ENCODE measurements around the gene NHP2.

The NHP2 gene

GRCh38 chr5:178174456-178174855 is 20.8 kb upstream of the NHP2 start:
- WGBS, 2 experiments (ENCODE audit: insufficient coverage in 2 of 2), result 81 to 97% methylated on average over 2 to 3 of the region's 3 CpGs
- Histone ChIP-seq H3K27ac (ENCODE audit: low read depth, low read length, severe bottlenecking) (no peak overlapping the region), H3K9me3 (ENCODE audit: control insufficient read depth, low read length) (no peaks in the 10 kb centered on the region), H3K4me1 (ENCODE audit: control insufficient read depth, insufficient read depth, low read length, poor library complexity, severe bottlenecking) (no peaks in the 10 kb centered on the region), H3K4me3 (ENCODE audit: extremely low read depth, insufficient read depth, low read length, poor library complexity, severe bottlenecking) (no peak overlapping the region), H3K36me3 (ENCODE audit: control insufficient read depth, insufficient read depth, low read length) (no peaks in the 10 kb centered on the region)

- H3K27ac ChIP-seq (ENCODE audit: low read depth, low read length, severe bottlenecking), result no peak overlapping the region
- H3K4me3 ChIP-seq (ENCODE audit: extremely low read depth, insufficient read depth, low read length, poor library complexity, severe bottlenecking), result no peak overlapping the region
- WGBS, 2 experiments (ENCODE audit: insufficient coverage in 2 of 2), result 100% methylated on average over 1 of the region's 2 CpGs
- H3K36me3 ChIP-seq (ENCODE audit: control insufficient read depth, insufficient read depth, low read length), result no peaks in the 10 kb centered on the region
- H3K9me3 ChIP-seq (ENCODE audit: control insufficient read depth, low read length), result no peaks in the 10 kb centered on the region
- H3K4me1 ChIP-seq (ENCODE audit: control insufficient read depth, insufficient read depth, low read length, poor library complexity, severe bottlenecking), result no peaks in the 10 kb centered on the region
Measured at GRCh38 chr5:178170455-178170854, 16.8 kb upstream of the NHP2 start.

- WGBS, 2 experiments (ENCODE audit: insufficient coverage in 2 of 2), result 95 to 97% methylated on average over 35 to 36 of the region's 38 CpGs
- H3K4me3 ChIP-seq (ENCODE audit: extremely low read depth, insufficient read depth, low read length, poor library complexity, severe bottlenecking), result no peak overlapping the region
- no peaks in the 10 kb centered on the region for H3K4me1 ChIP-seq (ENCODE audit: control insufficient read depth, insufficient read depth, low read length, poor library complexity, severe bottlenecking)
- no peaks in the 10 kb centered on the region for H3K36me3 ChIP-seq (ENCODE audit: control insufficient read depth, insufficient read depth, low read length)
- no peak overlapping the region for H3K27ac ChIP-seq (ENCODE audit: low read depth, low read length, severe bottlenecking)
- H3K9me3 ChIP-seq (ENCODE audit: control insufficient read depth, low read length), result no peaks in the 10 kb centered on the region
Measured at GRCh38 chr5:178165581-178165980, 11.9 kb upstream of the NHP2 start.

GRCh38 chr5:178163772-178164735 is 10.4 kb upstream of the NHP2 start:
- Histone ChIP-seq H3K9me3 (ENCODE audit: control insufficient read depth, low read length) (no peaks in the 10 kb centered on the region), H3K36me3 (ENCODE audit: control insufficient read depth, insufficient read depth, low read length) (no peaks in the 10 kb centered on the region), H3K4me1 (ENCODE audit: control insufficient read depth, insufficient read depth, low read length, poor library complexity, severe bottlenecking) (no peaks in the 10 kb centered on the region), H3K27ac (ENCODE audit: low read depth, low read length, severe bottlenecking) (no peak overlapping the region), H3K4me3 (ENCODE audit: extremely low read depth, insufficient read depth, low read length, poor library complexity, severe bottlenecking) (no peak overlapping the region)
- 14 to 21% methylated on average over 23 to 31 of the region's 33 CpGs for WGBS, 2 experiments (ENCODE audit: insufficient coverage in 2 of 2)

- no peak overlapping the region for H3K27ac ChIP-seq (ENCODE audit: low read depth, low read length, severe bottlenecking)
- H3K36me3 ChIP-seq (ENCODE audit: control insufficient read depth, insufficient read depth, low read length), result no peaks in the 10 kb centered on the region
- no peaks in the 10 kb centered on the region for H3K4me1 ChIP-seq (ENCODE audit: control insufficient read depth, insufficient read depth, low read length, poor library complexity, severe bottlenecking)
- 82 to 86% methylated on average over 9 of the region's 9 CpGs for WGBS, 2 experiments (ENCODE audit: insufficient coverage in 2 of 2)
- H3K4me3 ChIP-seq (ENCODE audit: extremely low read depth, insufficient read depth, low read length, poor library complexity, severe bottlenecking), result no peak overlapping the region
- no peaks in the 10 kb centered on the region for H3K9me3 ChIP-seq (ENCODE audit: control insufficient read depth, low read length)
Measured at GRCh38 chr5:178162481-178162880, 8.8 kb upstream of the NHP2 start.

DNA sequence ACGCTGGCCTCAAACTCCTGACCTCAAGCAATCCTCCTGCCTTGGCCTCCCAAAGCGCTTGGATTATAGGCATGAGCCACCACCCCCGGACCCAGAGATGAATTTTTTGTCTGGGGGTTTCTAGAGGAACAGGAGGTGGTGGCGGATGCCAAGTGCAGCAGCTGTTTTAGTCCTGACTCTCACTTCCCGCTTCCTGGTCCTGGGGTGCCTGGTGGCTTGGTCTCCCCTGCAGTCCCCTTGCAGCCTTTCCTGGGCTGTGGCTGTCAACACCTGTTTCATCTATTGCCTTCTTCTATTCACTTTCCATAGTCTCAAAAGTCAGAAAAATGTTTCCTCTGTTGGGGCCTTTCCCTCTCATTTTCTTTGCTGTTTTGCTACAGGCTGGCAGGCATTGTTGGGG is 6.5 kb upstream of the NHP2 start:
- Histone ChIP-seq H3K4me1 (ENCODE audit: control insufficient read depth, insufficient read depth, low read length, poor library complexity, severe bottlenecking) (no peaks in the 10 kb centered on the region), H3K27ac (ENCODE audit: low read depth, low read length, severe bottlenecking) (no peak overlapping the region), H3K9me3 (ENCODE audit: control insufficient read depth, low read length) (no peaks in the 10 kb centered on the region), H3K4me3 (ENCODE audit: extremely low read depth, insufficient read depth, low read length, poor library complexity, severe bottlenecking) (no peak overlapping the region), H3K36me3 (ENCODE audit: control insufficient read depth, insufficient read depth, low read length) (no peaks in the 10 kb centered on the region)
- 90 to 92% methylated on average over 3 to 5 of the region's 5 CpGs for WGBS, 2 experiments (ENCODE audit: insufficient coverage in 2 of 2)

GRCh38 chr5:178155065-178155464 is 1.4 kb upstream of the NHP2 start:
- Histone ChIP-seq H3K4me3 (ENCODE audit: extremely low read depth, insufficient read depth, low read length, poor library complexity, severe bottlenecking) (no peak overlapping the region), H3K9me3 (ENCODE audit: control insufficient read depth, low read length) (no peaks in the 10 kb centered on the region), H3K27ac (ENCODE audit: low read depth, low read length, severe bottlenecking) (no peak overlapping the region), H3K36me3 (ENCODE audit: control insufficient read depth, insufficient read depth, low read length) (peaks cover 27% of the 10 kb centered on the region), H3K4me1 (ENCODE audit: control insufficient read depth, insufficient read depth, low read length, poor library complexity, severe bottlenecking) (peaks cover 8% of the 10 kb centered on the region)
- WGBS, 2 experiments (ENCODE audit: insufficient coverage in 2 of 2), result 94 to 100% methylated on average over 4 to 5 of the region's 8 CpGs

DNA sequence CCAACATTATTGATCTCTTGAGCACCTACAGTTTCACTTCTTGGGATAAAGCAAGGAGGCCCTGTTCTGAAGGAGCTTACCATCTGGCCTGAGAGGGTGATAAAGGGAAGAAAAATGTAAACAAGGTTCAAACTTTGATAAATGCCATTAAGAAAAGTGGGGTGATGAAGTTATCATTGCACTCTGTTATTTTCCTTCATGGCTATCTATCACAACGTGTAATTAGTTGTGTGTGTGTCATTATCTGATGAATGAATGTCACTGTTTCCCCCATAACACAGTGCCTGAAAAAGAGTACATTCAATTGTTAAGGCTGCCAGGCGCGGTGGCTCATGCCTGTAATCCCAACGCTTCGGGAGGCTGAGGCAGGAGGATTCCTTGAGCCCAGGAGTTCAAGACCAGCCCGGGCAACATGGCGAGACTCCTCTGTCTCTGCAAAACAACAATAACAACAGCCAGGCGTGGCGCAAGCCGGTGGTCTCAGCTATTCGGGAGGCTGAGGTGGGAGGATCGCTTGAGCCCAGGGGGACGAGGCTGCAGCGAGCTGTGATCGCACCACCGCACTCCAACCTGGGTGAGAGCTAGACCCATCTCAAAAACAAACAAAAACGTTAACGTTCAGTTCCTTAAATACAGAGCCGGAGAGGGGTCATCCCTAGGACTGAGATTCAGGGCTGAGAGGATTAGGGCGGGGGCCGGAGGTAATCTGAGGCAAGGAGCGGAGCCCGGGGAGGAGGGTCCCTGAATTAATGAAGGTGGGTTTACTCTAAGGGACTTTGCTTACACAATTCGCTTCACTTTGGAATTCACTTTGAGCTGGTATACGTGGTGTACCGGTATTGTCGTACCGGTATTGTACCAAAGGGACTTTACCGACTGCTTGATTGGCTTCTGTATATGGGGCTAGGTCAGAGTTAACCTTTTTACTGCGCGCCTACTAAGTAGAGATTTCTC is 917 bp downstream of the NHP2 start:
- 49 to 52% methylated on average over 15 to 28 of the region's 31 CpGs for WGBS, 2 experiments (ENCODE audit: insufficient coverage in 2 of 2)
- H3K27ac ChIP-seq (ENCODE audit: low read depth, low read length, severe bottlenecking), result no peak overlapping the region
- peaks cover 8% of the 10 kb centered on the region for H3K4me1 ChIP-seq (ENCODE audit: control insufficient read depth, insufficient read depth, low read length, poor library complexity, severe bottlenecking)

GRCh38 chr5:178150977-178151734 is 2.5 kb downstream of the NHP2 start:
- no peak overlapping the region for H3K4me3 ChIP-seq (ENCODE audit: extremely low read depth, insufficient read depth, low read length, poor library complexity, severe bottlenecking)
- WGBS, 2 experiments (ENCODE audit: insufficient coverage in 2 of 2), result 85 to 90% methylated on average over 11 of the region's 11 CpGs
- H3K27ac ChIP-seq (ENCODE audit: low read depth, low read length, severe bottlenecking), result no peak overlapping the region
- H3K4me1 ChIP-seq (ENCODE audit: control insufficient read depth, insufficient read depth, low read length, poor library complexity, severe bottlenecking), result peaks cover 8% of the 10 kb centered on the region
- H3K36me3 ChIP-seq (ENCODE audit: control insufficient read depth, insufficient read depth, low read length), result peaks cover 62% of the 10 kb centered on the region
- H3K9me3 ChIP-seq (ENCODE audit: control insufficient read depth, low read length), result no peaks in the 10 kb centered on the region

More for the DNA sequence above, 917 bp downstream of the NHP2 start:
- H3K4me3 ChIP-seq (ENCODE audit: extremely low read depth, insufficient read depth, low read length, poor library complexity, severe bottlenecking), result peak overlapping the region; percentile 82
- H3K9me3 ChIP-seq (ENCODE audit: control insufficient read depth, low read length), result no peaks in the 10 kb centered on the region
- peaks cover 46% of the 10 kb centered on the region for H3K36me3 ChIP-seq (ENCODE audit: control insufficient read depth, insufficient read depth, low read length)
